ENCODE data around the gene CCL25. TPM values are rescaled to one million over a fixed set of nuclear protein-coding genes. Genes with fewer than 3 reads are reported as not detected.
"Not testable (repeated sequence)": the region's sequence is repeated elsewhere in the genome, so short reads cannot be mapped to it uniquely, and the experiment has no call there.

CCL25 gene
- total RNA-seq, 2 donors from 2014 or later: 0.60 TPM; not detected in 1

- DNase-seq (no peak), ATAC-seq (replicated peaks in 1 of 2) (no peak)
- Mint-ChIP-seq H3K27ac (no peak overlapping the region), H3K4me1 (ENCODE audit: low read depth) (no peaks in the 10 kb centered on the region), H3K4me3 (no peak overlapping the region), H3K9me3 (peaks cover 2 to 15% of the 10 kb centered on the region in 2 donors), H3K36me3 (ENCODE audit: insufficient read depth in 2 of 2) (peaks cover 11 to 13% of the 10 kb centered on the region in 2 donors), H3K27me3 (ENCODE audit: low read depth) (peaks cover 12% of the 10 kb centered on the region)
Observed at GRCh38 chr19:8097198-8097597, 44.6 kb downstream of the CCL25 start.

DNA sequence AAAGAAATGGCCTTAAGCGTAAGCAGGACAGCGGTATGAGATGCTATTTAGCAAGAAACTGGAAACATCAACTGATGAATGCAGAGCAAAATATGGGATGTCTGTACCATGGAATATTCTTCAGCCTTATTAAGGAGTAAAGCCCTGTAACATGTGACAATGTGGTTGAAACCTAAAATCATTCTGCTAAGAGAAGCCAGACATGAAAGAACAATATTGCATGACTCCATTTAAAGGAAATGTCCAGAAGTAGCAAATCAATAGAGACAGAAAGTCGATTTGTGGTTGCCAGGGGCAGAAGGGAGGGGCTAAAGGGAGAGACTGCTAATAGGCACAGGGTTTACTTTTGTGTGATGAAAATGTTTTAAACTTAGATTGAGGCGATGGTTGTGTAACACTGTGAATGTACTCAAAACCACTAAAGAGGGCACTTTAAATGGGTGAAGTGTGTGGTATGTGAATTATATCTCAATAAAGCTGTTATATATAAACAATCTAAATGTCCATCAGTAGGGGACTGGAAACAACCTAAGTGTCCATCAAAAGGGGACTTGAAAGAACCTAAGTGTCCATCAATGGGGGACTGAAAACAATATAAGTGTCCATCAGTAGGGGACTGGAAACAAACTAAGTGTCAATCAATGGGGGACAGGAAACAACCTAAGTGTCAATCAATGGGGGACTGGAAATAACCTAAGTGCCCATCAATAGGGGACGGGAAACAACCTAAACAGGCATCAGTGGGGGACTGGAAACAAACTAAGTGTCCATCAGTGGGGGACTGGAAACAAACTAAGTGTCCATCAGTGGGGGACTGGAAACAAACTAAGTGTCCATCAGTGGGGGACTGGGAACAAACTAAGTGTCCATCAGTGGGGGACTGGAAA, 45.4 kb downstream of the CCL25 start:
- peaks cover 12% of the 10 kb centered on the region for H3K27me3 Mint-ChIP-seq (ENCODE audit: low read depth)

DNA sequence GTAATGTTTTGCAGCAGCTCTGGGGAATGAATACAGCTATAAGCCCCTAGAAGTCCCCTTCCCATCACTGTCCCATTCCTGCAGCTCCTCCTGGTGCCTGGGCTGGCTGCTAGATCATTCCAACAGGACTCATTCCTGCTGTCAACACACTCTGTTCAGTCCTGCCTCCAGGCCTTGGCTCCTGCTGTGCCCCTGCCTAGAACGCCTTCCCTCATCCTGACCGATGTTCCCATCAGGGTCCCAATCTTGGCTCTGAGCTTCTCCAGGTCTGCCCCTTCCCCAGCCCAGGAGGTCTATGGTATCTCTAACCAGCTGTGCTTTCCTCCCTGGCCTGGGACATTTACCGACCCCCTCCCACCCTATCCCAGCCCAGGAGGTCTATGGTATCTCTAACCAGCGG, 48.8 kb downstream of the CCL25 start:
- no peak for DNase-seq
- Mint-ChIP-seq H3K36me3 (ENCODE audit: insufficient read depth in 2 of 2) (peaks cover 6% of the 10 kb centered on the region in 2 donors), H3K27me3 (ENCODE audit: low read depth) (peaks cover 12% of the 10 kb centered on the region), H3K27ac (no peak overlapping the region), H3K4me3 (no peak overlapping the region), H3K4me1 (ENCODE audit: low read depth) (no peaks in the 10 kb centered on the region), H3K9me3 (peaks cover 0 to 6% of the 10 kb centered on the region in 2 donors)
- no peak for ATAC-seq (replicated peaks in 1 of 2)

More for the DNA sequence above, 45.4 kb downstream of the CCL25 start:
- DNase-seq (no peak), ATAC-seq (replicated peaks in 1 of 2) (no peak)
- Mint-ChIP-seq H3K36me3 (ENCODE audit: insufficient read depth in 2 of 2) (peaks cover 11 to 13% of the 10 kb centered on the region in 2 donors), H3K27ac (no peak overlapping the region), H3K9me3 (peaks cover 2 to 15% of the 10 kb centered on the region in 2 donors), H3K4me1 (ENCODE audit: low read depth) (no peaks in the 10 kb centered on the region), H3K4me3 (no peak overlapping the region)

DNA sequence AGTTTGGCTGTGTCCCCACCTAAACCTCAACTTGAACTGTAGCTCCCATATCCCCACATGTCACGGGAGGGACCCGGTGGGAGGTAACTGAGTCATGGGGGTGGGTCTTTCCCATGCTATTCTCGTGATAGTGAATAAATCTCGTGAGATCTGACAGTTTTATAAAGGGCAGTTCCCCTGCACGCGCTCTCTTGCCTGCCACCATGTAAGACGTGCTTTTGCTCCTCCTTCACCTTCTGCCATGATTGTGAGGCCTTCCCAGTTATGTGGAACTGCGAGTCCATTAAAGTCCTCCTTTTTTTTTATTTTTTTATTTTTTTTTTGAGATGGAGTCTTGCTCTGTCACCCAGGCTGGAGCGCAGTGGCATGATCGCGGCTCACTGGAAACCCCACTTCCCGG, 49.4 kb downstream of the CCL25 start:
- ATAC-seq (replicated peaks in 1 of 2); H3K4me3 Mint-ChIP-seq; H3K4me1 Mint-ChIP-seq (ENCODE audit: low read depth); H3K9me3 Mint-ChIP-seq; DNase-seq; H3K36me3 Mint-ChIP-seq (ENCODE audit: insufficient read depth in 2 of 2); H3K27ac Mint-ChIP-seq: not testable (repeated sequence)
- peaks cover 12% of the 10 kb centered on the region for H3K27me3 Mint-ChIP-seq (ENCODE audit: low read depth)

- peaks cover 9% of the 10 kb centered on the region for H3K27me3 Mint-ChIP-seq (ENCODE audit: low read depth)
- no peak overlapping the region for H3K27ac Mint-ChIP-seq
- DNase-seq (no peak), ATAC-seq (replicated peaks in 1 of 2) (no peak)
- no peaks in the 10 kb centered on the region for H3K4me1 Mint-ChIP-seq (ENCODE audit: low read depth)
- no peaks in the 10 kb centered on the region for H3K9me3 Mint-ChIP-seq
- H3K36me3 Mint-ChIP-seq (ENCODE audit: insufficient read depth in 2 of 2): no peaks in the 10 kb centered on the region
- no peak overlapping the region for H3K4me3 Mint-ChIP-seq
Observed at GRCh38 chr19:8105471-8105870, 52.9 kb downstream of the CCL25 start.

DNA sequence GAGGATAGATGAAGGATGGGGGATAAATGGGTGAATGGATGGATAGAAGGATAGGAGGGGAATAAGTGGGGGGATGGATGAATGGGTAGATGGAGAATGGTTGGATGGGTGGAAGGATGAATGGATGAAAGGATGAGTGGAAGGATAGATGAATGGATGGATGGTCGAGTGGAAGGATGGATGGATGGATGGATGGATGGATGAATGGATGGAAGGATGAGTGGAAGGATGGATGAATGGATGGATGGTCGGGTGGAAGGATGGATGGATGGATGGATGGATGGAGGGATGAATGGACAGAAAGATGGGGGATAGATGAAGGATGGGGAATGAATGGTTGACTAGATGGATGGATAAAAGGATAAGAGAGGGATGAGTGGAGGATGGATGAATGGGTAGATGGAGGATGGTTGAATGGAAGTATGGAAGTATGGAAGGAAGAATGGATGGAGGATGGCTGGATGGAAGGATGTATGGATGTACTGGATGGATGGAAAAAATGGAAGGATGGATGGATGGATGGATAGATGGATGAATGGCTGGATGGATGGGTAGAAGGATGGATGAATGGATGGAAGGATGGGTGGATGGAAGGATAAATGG, 54.8 kb downstream of the CCL25 start:
- Mint-ChIP-seq H3K36me3 (ENCODE audit: insufficient read depth in 2 of 2) (no peaks in the 10 kb centered on the region), H3K4me3 (no peak overlapping the region), H3K9me3 (no peaks in the 10 kb centered on the region), H3K27ac (no peak overlapping the region), H3K4me1 (ENCODE audit: low read depth) (no peaks in the 10 kb centered on the region), H3K27me3 (ENCODE audit: low read depth) (peaks cover 9% of the 10 kb centered on the region)
- no peak for DNase-seq
- ATAC-seq (replicated peaks in 1 of 2): no peak

DNA sequence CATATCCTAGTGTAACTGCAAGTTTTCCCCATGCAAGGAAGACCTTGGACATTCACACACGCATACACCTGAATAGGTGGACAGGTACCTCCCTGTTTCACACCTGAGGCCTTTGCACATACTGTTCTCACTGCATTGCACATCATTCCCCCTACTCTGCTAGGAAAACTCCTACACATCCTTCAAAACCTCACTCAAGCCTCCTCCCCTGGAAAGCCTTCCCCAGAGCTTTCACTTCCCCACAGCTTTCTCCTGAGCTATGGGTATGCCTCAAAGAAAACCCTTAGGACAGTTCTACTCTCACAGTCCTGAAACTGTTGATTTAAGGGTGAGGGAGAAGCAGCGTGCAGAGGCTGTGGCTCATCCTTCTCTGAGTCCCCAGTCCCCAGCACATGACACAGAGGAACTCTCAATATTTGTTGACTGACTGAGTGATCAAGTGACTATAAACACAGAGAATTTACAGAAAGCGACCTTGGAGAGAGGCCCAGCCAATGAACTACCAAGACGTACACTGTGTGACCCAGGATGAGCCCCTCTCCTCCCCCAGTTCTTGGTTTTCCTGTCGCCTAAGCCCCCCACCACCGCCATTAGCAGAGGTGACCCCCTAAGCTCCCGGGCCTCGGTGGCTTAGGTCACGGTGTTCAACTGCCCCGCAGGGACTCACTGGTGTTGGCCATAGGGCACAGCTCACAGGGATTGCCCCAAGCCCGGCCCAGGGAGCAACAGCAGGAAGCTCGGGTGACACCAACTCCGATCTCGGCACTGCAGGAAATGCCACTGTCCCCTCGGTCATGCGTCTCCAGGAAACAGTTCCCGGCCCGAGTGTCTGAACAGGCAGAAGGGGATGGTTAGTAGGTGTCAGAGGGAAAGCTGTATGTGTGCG, 56.2 kb downstream of the CCL25 start:
- Mint-ChIP-seq H3K4me3 (no peak overlapping the region), H3K27ac (no peak overlapping the region), H3K4me1 (ENCODE audit: low read depth) (no peaks in the 10 kb centered on the region), H3K36me3 (ENCODE audit: insufficient read depth in 2 of 2) (no peaks in the 10 kb centered on the region), H3K9me3 (no peaks in the 10 kb centered on the region), H3K27me3 (ENCODE audit: low read depth) (peaks cover 9% of the 10 kb centered on the region)
- no peak for DNase-seq
- no peak for ATAC-seq (replicated peaks in 1 of 2)

DNA sequence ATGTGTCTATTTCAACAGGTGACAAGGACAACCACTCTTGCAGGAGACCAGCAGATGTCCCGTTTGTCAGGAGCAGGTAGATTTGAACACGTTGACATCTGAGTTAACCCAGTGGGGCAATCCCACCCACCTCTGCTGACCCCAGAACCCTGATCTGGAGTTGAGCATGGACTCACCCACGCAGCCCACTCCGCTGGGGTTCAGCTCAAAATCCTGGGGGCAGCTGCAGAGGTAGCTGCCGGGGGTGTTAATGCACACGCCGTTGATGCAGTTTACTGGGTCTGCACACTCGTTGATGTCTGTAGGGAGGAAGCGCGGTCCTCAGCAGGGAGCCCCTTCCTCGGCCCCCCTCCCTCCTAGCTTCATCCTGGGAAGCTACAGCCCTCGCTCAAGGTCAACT, 56.9 kb downstream of the CCL25 start:
- H3K4me3 Mint-ChIP-seq: no peak overlapping the region
- H3K27ac Mint-ChIP-seq: no peak overlapping the region
- H3K27me3 Mint-ChIP-seq (ENCODE audit: low read depth): peaks cover 9% of the 10 kb centered on the region

DNA sequence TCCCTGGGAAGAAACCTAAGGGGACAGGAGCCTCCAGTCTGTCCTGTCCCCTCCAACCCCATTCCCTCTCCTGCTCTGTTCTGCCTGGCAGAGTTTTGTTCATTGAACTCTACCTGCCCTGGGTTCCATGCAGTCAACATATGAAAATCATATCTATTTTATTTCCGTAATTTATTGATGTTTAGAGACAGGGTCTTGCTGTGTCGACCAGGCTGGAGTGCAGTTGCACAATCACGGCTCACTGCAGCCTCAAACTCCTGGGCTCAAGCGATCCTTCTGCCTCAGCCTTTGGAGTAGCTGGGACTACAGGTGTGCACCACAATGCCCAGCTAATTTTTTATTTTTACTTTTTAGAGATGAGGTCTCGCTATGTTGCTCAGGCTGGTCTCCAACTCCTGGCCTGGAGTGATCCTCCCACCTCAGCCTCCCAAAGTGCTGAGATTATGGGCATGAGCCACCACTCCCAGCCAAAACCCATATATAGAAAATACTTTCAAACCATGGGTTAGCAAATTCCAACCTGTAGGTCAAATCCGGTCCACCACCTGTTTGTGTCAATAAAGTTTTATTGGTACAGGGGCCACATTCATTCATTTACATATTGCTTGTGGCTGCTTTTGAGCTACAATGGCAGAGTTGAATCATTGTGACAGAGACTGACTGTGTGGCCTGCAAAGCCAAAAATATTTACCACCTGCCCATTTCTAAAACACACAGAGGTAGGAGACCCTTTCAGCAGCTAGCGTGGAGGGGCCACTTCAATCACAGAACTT, 57.5 kb downstream of the CCL25 start:
- no peak for ATAC-seq (replicated peaks in 1 of 2)
- no peaks in the 10 kb centered on the region for H3K4me1 Mint-ChIP-seq (ENCODE audit: low read depth)
- no peak for DNase-seq
- no peaks in the 10 kb centered on the region for H3K36me3 Mint-ChIP-seq (ENCODE audit: insufficient read depth in 2 of 2)
- no peaks in the 10 kb centered on the region for H3K9me3 Mint-ChIP-seq
- no peak overlapping the region for H3K4me3 Mint-ChIP-seq
- H3K27me3 Mint-ChIP-seq (ENCODE audit: low read depth): peaks cover 9% of the 10 kb centered on the region
- no peak overlapping the region for H3K27ac Mint-ChIP-seq

More for the DNA sequence above, 56.9 kb downstream of the CCL25 start:
- no peaks in the 10 kb centered on the region for H3K4me1 Mint-ChIP-seq (ENCODE audit: low read depth)
- no peaks in the 10 kb centered on the region for H3K36me3 Mint-ChIP-seq (ENCODE audit: insufficient read depth in 2 of 2)
- no peak for ATAC-seq (replicated peaks in 1 of 2)
- no peak for DNase-seq
- H3K9me3 Mint-ChIP-seq: no peaks in the 10 kb centered on the region

DNA sequence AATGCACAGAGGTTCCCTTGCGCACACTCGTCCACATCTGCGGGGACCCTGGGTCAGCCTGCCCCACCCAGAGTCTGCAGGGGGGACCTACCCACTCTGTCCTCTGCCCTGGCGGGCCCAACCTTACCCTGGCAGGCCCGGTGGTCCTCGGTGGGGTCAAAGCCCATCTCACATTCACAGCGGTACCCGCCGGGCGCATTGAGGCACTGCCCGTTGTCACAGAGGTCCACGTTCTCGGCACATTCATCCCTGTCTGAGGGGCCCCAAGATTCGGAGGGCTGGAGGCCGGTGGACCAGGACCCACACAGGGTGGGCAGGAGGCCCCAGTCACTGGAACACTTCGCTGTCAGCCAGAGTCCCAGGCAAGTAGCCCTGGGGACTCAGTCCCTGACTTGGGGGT, 58.4 kb downstream of the CCL25 start:
- no peaks in the 10 kb centered on the region for H3K36me3 Mint-ChIP-seq (ENCODE audit: insufficient read depth in 2 of 2)
- H3K27me3 Mint-ChIP-seq (ENCODE audit: low read depth): peaks cover 9% of the 10 kb centered on the region
- no peaks in the 10 kb centered on the region for H3K9me3 Mint-ChIP-seq
- H3K27ac Mint-ChIP-seq: no peak overlapping the region
- H3K4me3 Mint-ChIP-seq: no peak overlapping the region
- ATAC-seq (replicated peaks in 1 of 2) (no peak), DNase-seq (no peak)
- no peaks in the 10 kb centered on the region for H3K4me1 Mint-ChIP-seq (ENCODE audit: low read depth)

DNA sequence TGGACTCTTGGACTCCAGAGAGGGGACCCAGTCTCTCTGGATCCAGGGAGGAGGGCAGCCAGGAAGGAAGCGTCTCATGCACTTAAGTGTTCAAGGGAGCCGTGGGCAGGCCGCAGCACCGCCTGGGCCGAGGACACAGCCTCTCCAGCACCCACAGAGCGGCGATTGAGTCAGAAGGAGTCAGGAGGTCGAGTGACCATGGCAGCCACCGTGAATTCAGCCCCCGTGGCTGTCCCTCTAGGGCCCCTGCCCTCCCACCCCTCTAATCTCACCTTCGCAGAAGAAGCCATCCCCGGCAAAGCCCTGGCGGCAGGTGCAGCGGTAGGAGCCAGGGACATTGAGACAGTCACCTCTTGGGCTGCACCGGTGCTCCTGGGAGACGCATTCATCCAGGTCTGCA, 58.8 kb downstream of the CCL25 start:
- Mint-ChIP-seq H3K27me3 (ENCODE audit: low read depth) (peaks cover 9% of the 10 kb centered on the region), H3K36me3 (ENCODE audit: insufficient read depth in 2 of 2) (no peaks in the 10 kb centered on the region), H3K9me3 (no peaks in the 10 kb centered on the region), H3K4me3 (no peak overlapping the region), H3K27ac (no peak overlapping the region), H3K4me1 (ENCODE audit: low read depth) (no peaks in the 10 kb centered on the region)
- no peak for ATAC-seq (replicated peaks in 1 of 2)
- DNase-seq: no peak
